Measurements from ENCODE around the gene DYRK2. TPM values are rescaled to one million over a fixed set of nuclear protein-coding genes. Genes with fewer than 3 reads are reported as not detected.

The DYRK2 gene
- total RNA-seq = 20.7 and 25.1 TPM in 2 replicates

DNA sequence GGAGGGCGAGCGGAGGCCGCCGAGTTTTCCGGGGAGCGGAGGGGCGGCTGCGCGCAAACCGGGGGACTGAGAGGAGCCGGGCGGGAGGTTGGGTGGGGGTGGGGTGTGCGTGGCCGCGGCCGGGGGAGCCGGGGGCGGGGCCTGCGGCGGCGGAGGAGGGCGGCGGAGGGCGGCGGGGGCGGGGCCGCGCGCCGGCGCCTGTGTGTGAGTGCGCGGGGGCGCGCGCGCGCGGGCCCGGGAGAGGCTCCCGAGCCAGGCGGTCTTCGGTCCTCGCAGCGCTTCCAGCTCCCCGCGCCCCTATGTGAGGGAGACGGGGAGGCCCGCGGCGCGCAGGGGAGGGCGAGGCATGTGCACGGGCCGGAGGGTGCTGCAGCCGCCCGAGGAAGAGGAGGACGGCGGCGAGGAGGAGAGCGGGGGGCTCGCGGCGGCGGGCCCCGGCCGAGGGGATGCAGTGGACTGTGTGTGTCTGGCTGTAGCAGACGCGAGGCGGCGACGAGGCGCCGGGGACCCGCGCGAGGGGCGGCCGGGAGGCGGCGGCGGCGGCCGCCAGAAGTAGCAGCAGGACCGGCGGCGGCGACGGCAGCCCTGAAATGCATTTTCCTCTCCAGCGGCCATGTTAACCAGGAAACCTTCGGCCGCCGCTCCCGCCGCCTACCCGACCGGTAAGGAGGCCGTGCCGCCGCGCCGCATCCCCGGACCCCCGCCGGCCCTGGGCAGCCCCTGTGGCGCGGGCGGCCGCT is at the start of gene DYRK2:
Gene DYRK2, plus strand, starts transcription at position 225 of the 740 bp plus-strand sequence. Its CDS starts 389 bp downstream, at position 614.
- TF ChIP-seq, protein P1, sequence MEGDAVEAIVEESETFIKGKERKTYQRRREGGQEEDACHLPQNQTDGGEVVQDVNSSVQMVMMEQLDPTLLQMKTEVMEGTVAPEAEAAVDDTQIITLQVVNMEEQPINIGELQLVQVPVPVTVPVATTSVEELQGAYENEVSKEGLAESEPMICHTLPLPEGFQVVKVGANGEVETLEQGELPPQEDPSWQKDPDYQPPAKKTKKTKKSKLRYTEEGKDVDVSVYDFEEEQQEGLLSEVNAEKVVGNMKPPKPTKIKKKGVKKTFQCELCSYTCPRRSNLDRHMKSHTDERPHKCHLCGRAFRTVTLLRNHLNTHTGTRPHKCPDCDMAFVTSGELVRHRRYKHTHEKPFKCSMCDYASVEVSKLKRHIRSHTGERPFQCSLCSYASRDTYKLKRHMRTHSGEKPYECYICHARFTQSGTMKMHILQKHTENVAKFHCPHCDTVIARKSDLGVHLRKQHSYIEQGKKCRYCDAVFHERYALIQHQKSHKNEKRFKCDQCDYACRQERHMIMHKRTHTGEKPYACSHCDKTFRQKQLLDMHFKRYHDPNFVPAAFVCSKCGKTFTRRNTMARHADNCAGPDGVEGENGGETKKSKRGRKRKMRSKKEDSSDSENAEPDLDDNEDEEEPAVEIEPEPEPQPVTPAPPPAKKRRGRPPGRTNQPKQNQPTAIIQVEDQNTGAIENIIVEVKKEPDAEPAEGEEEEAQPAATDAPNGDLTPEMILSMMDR (IDR thresholded peaks at IDR 0.05; ENCODE audit: insufficient read depth, low read depth, low read length) = no peak
- peak; percentile 79 for DNase-seq (ENCODE audit: low read depth)
- peak within 1 kb of the TSS; percentile 85 for H3K4me3 ChIP-seq (ENCODE audit: low read depth, low read length)

DNA sequence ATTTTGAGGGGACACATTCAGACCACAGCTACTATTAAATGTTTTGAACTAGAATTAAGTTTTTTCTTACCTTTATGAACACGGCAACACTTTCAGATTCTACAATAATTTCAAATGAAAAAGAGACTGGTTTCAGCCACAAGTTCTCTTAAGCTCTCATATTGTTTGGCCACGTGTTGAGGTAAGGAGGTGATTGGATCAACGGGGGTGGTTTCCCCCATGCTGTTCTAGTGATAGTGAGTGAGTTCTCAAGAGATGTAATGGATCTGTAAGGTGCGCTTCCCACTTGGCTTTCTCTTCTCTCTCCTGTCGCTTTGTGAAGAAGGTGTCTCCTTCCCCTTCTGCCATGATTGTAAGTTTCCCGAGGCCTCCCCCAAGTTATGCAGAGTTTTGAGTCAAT is 48.9 kb upstream of the DYRK2 start:
- no peak overlapping the region for H3K4me3 ChIP-seq (ENCODE audit: low read depth, low read length)
- DNase-seq (ENCODE audit: low read depth) = no peak
- TF ChIP-seq, protein P1 (IDR thresholded peaks at IDR 0.05; ENCODE audit: insufficient read depth, low read depth, low read length) = no peak

DNA sequence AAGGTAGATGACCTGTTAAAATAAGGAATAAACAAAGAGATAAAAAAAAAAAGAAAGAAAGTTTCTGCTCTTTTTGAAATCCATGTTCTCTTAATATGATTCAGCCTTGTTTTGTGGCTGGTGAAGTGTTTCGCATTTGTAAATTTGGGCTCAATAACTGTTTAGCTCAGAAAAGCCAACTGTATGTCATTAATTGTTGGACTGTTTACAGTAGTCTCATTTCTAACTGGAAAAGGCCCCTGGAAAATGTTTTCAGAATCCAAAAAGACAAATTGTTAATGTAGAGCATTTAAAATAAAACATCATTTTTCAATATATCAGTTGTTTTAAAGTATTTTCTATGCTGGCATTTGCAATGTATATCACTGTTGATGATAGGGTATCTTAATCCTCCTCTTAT is 47.4 kb upstream of the DYRK2 start:
- no peak overlapping the region for H3K4me3 ChIP-seq (ENCODE audit: low read depth, low read length)
- TF ChIP-seq, protein P1 (IDR thresholded peaks at IDR 0.05; ENCODE audit: insufficient read depth, low read depth, low read length) = no peak
- DNase-seq (ENCODE audit: low read depth) = no peak

DNA sequence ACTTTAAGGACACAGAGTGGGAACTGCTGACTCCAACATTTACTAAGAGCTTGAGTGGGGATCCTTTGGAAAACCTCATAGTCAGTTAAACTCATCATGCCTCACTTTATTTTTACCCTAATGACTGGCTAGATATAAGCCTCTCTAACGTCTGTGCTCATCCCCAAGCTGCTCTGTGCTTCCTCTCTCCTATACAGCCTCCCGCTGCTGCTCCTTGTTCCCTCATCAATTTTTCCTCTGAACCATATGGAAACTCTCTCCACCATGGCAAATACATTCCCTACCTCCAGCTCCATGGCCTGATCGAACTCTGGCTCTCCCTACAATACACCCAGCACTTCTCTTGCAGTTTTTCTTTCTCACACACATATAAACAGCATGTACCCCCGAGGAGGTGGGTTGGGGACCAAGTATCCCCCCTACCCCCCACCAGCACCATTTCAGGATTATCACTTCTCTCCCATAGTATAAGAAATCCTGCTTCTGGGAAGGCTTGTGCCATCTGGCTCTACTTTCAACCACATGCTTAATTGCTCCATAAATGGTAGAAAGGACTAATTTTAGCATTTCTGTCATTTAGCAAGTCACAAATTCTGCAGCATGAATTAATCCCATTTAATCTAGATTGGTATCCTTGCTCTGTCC is 39.2 kb upstream of the DYRK2 start:
- no peak overlapping the region for H3K4me3 ChIP-seq (ENCODE audit: low read depth, low read length)
- DNase-seq (ENCODE audit: low read depth) = no peak
- TF ChIP-seq, protein P1 (IDR thresholded peaks at IDR 0.05; ENCODE audit: insufficient read depth, low read depth, low read length) = no peak

DNA sequence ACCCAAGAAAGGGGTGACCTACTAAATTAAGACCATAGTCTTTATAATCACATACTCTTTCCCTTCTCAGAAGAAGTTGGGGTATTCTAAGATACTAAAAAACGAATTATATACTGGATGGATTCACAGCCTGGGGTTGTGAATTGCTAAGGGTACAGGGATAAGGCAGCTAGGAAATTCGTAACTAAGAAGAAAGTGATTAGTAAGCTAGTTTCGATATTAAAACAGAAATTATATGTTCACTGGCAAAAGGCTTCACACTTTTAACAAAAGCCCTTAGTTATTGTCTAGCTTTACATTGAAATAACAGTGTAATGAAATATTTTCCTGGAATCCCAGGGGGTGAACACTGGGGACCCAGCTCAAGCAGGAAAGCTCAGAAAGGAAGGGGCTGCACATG is 35.5 kb upstream of the DYRK2 start:
- H3K4me3 ChIP-seq (ENCODE audit: low read depth, low read length) = no peak overlapping the region
- DNase-seq (ENCODE audit: low read depth) = no peak
- TF ChIP-seq, protein P1 (IDR thresholded peaks at IDR 0.05; ENCODE audit: insufficient read depth, low read depth, low read length) = no peak

DNA sequence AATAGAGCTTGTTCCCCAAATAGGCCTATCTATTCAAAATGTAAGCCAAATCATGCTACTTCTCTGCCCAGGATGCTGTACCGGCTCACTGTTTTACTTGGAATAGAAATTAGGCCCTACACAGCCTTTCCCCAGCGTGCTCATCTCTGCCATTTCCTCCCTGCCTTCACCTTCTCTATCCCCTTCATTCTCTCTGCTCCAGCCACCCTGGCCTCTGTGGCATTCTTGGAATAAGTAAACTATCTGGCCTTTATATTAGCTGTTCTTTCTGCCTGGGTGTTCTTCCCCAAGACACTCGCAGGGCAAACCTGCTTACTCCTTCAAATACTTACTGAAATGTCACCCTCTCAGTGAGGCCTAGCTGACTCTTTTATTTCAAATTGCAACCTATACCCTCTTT is 30.9 kb upstream of the DYRK2 start:
- no peak for DNase-seq (ENCODE audit: low read depth)
- no peak overlapping the region for H3K4me3 ChIP-seq (ENCODE audit: low read depth, low read length)
- TF ChIP-seq, protein P1 (IDR thresholded peaks at IDR 0.05; ENCODE audit: insufficient read depth, low read depth, low read length) = no peak
